Transverse colon (tissue), 4 donors: ENCODE measurements around the gene PFN3.

Experiments used
- EP300 ChIP-seq: sonication (generic); formaldehyde crosslinking; IDR thresholded peaks from one replicate; pipeline ENCODE4 v1.6.1; 2017; ENCODE audit warnings: antibody characterized with exemption, low read depth
- POLR2AphosphoS5 ChIP-seq, 3 donors: sonication (generic); formaldehyde crosslinking; IDR thresholded peaks; one replicate each; pipeline ENCODE4 v1.6.1; 2016; ENCODE audit warnings: antibody characterized with exemption in 3 of 3
- TF ChIP-seq, protein P1 (sequence below), 5 experiments: fragments of 200-600 bp in 3 of 5; fragments of 450-650 bp in 2 of 5; sonication (generic) in 3 of 5; IDR thresholded peaks; 1 replicate in 2 of 5; 2 replicates in 3 of 5; pipeline ENCODE4 v1.5.1; 2016 to 2017; ENCODE audit warnings: antibody characterized with exemption in 5 of 5, inconsistent platforms in 3 of 5, mild to moderate bottlenecking in 2 of 5, moderate library complexity in 1 of 5

DNA sequence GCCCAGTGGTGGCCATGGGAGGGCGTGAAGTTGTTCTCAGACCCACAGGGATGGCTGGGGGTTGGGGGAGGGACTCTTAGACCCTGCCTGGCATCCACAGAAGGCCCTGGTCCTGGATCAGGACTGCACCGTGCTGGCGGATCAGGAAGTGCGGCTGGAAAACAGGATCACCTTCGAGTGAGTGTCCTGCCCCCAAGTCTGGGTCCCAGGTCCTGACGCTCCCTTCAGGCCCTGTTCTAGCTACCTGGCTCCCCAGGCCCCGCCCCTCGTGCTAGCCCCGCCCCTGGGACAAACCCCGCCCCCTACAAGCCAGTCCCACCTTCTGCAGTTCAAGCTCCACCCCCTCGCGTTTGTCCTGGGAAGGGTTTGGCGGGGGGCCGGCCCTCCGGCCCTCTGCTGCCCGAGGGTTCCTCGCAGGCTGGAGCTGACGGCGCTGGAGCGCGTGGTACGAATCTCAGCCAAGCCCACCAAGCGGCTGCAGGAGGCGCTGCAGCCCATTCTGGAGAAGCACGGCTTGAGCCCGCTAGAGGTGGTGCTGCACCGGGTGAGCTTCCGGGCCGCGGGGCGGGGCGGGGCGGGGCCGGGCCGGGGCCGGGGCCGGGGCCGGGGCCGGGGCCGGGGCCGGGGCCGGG, 29.9 kb downstream of the PFN3 start:
- TF ChIP-seq, protein P1, sequence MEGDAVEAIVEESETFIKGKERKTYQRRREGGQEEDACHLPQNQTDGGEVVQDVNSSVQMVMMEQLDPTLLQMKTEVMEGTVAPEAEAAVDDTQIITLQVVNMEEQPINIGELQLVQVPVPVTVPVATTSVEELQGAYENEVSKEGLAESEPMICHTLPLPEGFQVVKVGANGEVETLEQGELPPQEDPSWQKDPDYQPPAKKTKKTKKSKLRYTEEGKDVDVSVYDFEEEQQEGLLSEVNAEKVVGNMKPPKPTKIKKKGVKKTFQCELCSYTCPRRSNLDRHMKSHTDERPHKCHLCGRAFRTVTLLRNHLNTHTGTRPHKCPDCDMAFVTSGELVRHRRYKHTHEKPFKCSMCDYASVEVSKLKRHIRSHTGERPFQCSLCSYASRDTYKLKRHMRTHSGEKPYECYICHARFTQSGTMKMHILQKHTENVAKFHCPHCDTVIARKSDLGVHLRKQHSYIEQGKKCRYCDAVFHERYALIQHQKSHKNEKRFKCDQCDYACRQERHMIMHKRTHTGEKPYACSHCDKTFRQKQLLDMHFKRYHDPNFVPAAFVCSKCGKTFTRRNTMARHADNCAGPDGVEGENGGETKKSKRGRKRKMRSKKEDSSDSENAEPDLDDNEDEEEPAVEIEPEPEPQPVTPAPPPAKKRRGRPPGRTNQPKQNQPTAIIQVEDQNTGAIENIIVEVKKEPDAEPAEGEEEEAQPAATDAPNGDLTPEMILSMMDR (IDR thresholded peaks at IDR 0.05): peak; percentile 34 to 62 (median 51)
- TF ChIP-seq EP300: no peak
- peak in 1 of 3 donors; percentile 14 for TF ChIP-seq POLR2AphosphoS5 (IDR thresholded peaks at IDR 0.05)
